ENCODE results near the gene TMEM138. TPM values are rescaled to one million over a fixed set of nuclear protein-coding genes. Genes with fewer than 3 reads are reported as not detected.

The TMEM138 gene
- total and polyA plus RNA-seq, 4 donors: 13.5 to 39.6 (median 24.2) TPM

- Histone ChIP-seq H3K36me3 (ENCODE audit: control insufficient read depth in 4 of 4, insufficient read depth in 3 of 4, low read depth in 1 of 4, low read length in 3 of 4) (peaks cover 11 to 45% (median 19%) of the 10 kb centered on the region in 4 donors), H3K27ac (ENCODE audit: low read depth in 1 of 2, low read length in 2 of 2) (peak overlapping the region; percentile 9 to 61)
- 50% methylated on average over 11 of the region's 11 CpGs for WGBS
Measured at GRCh38 chr11:61347916-61348461, 14.2 kb upstream of the TMEM138 start.

More at GRCh38 chr11:61347916-61348461, 14.2 kb upstream of the TMEM138 start:
- TF ChIP-seq RXRA (IDR thresholded peaks at IDR 0.05) (peak; percentile 41 to 56), EGR1 (IDR thresholded peaks at IDR 0.05; ENCODE audit: low read depth in 2 of 2) (no peak), FOXA2 (IDR thresholded peaks at IDR 0.05) (no peak), RAD21 (IDR thresholded peaks at IDR 0.05) (no peak), FOXA1 (IDR thresholded peaks at IDR 0.05) (no peak), HNF4G (IDR thresholded peaks at IDR 0.05) (no peak), YY1 (IDR thresholded peaks at IDR 0.05) (no peak), SP1 (IDR thresholded peaks at IDR 0.05) (peak; percentile 30), TAF1 (conservative IDR thresholded peaks at IDR 0.05) (no peak), JUND (IDR thresholded peaks at IDR 0.05) (no peak), GABPA (IDR thresholded peaks at IDR 0.05 in 1 of 2, conservative IDR thresholded peaks at IDR 0.05 in 1 of 2) (no peak), HNF4A (conservative IDR thresholded peaks at IDR 0.05) (no peak), NR2F2 (IDR thresholded peaks at IDR 0.05) (peak; percentile 98), CTCF (IDR thresholded peaks at IDR 0.05; ENCODE audit: low read depth, low read length, missing input control) (peak; percentile 11)
- TF ChIP-seq, protein P1, sequence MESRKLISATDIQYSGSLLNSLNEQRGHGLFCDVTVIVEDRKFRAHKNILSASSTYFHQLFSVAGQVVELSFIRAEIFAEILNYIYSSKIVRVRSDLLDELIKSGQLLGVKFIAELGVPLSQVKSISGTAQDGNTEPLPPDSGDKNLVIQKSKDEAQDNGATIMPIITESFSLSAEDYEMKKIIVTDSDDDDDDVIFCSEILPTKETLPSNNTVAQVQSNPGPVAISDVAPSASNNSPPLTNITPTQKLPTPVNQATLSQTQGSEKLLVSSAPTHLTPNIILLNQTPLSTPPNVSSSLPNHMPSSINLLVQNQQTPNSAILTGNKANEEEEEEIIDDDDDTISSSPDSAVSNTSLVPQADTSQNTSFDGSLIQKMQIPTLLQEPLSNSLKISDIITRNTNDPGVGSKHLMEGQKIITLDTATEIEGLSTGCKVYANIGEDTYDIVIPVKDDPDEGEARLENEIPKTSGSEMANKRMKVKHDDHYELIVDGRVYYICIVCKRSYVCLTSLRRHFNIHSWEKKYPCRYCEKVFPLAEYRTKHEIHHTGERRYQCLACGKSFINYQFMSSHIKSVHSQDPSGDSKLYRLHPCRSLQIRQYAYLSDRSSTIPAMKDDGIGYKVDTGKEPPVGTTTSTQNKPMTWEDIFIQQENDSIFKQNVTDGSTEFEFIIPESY (IDR thresholded peaks at IDR 0.05): no peak
- TF ChIP-seq, protein P2, sequence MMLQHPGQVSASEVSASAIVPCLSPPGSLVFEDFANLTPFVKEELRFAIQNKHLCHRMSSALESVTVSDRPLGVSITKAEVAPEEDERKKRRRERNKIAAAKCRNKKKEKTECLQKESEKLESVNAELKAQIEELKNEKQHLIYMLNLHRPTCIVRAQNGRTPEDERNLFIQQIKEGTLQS (IDR thresholded peaks at IDR 0.05): no peak
- TF ChIP-seq, protein P3, sequence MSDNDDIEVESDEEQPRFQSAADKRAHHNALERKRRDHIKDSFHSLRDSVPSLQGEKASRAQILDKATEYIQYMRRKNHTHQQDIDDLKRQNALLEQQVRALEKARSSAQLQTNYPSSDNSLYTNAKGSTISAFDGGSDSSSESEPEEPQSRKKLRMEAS (IDR thresholded peaks at IDR 0.05): no peak
- TF ChIP-seq, protein P4, sequence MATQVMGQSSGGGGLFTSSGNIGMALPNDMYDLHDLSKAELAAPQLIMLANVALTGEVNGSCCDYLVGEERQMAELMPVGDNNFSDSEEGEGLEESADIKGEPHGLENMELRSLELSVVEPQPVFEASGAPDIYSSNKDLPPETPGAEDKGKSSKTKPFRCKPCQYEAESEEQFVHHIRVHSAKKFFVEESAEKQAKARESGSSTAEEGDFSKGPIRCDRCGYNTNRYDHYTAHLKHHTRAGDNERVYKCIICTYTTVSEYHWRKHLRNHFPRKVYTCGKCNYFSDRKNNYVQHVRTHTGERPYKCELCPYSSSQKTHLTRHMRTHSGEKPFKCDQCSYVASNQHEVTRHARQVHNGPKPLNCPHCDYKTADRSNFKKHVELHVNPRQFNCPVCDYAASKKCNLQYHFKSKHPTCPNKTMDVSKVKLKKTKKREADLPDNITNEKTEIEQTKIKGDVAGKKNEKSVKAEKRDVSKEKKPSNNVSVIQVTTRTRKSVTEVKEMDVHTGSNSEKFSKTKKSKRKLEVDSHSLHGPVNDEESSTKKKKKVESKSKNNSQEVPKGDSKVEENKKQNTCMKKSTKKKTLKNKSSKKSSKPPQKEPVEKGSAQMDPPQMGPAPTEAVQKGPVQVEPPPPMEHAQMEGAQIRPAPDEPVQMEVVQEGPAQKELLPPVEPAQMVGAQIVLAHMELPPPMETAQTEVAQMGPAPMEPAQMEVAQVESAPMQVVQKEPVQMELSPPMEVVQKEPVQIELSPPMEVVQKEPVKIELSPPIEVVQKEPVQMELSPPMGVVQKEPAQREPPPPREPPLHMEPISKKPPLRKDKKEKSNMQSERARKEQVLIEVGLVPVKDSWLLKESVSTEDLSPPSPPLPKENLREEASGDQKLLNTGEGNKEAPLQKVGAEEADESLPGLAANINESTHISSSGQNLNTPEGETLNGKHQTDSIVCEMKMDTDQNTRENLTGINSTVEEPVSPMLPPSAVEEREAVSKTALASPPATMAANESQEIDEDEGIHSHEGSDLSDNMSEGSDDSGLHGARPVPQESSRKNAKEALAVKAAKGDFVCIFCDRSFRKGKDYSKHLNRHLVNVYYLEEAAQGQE (IDR thresholded peaks at IDR 0.05): no peak
- Histone ChIP-seq H3K9me3 (ENCODE audit: control insufficient read depth in 4 of 4, low read length in 3 of 4) (no peaks in the 10 kb centered on the region), H3K9ac (ENCODE audit: low read depth in 1 of 2, low read length in 2 of 2) (no peak overlapping the region), H3K4me1 (ENCODE audit: control insufficient read depth in 4 of 4, insufficient read depth in 4 of 4, low read length in 3 of 4) (peaks cover 0 to 6% (median 1%) of the 10 kb centered on the region in 4 donors), H3K4me3 (ENCODE audit: low read depth in 1 of 3, low read length in 3 of 3) (no peak overlapping the region), H3K27me3 (ENCODE audit: control insufficient read depth in 4 of 4, insufficient read depth in 4 of 4, low read length in 3 of 4) (no peaks in the 10 kb centered on the region)
- DNase-seq (ENCODE audit: low spot score): no peak
